CD14-positive monocyte (primary cell): Measurements from ENCODE around the gene RBM17. TPM values are rescaled to one million over a fixed set of nuclear protein-coding genes. Genes with fewer than 3 reads are reported as not detected.

Experiments used
- DNase-seq, 3 donors: peaks; one replicate each; pipeline ENCODE4 v3.0.0-alpha.2; 2011 to 2022
- H2AFZ ChIP-seq: 2 replicates; pipeline ENCODE4 v1.6.0; 2012; ENCODE audit warnings: mild to moderate bottlenecking, low read depth, low read length, inconsistent platforms; ENCODE audit not compliant: insufficient read depth, poor library complexity, severe bottlenecking
- H3K27ac ChIP-seq, 2 donors: 1 replicate in 1 of 2; 2 replicates in 1 of 2; pipeline ENCODE4 v1.5.1; 2012 to 2013; ENCODE audit warnings: low read length in 2 of 2, control low read depth in 1 of 2, inconsistent platforms in 1 of 2, low read depth in 1 of 2, mild to moderate bottlenecking in 1 of 2
- H3K27me3 ChIP-seq, 2 donors: one replicate each; pipeline versions ENCODE4 v1.6.0 to v1.6.1; 2011 to 2013; ENCODE audit warnings: low read length in 2 of 2; ENCODE audit not compliant: control insufficient read depth in 2 of 2, insufficient read depth in 2 of 2
- H3K36me3 ChIP-seq, 2 donors: replicated peaks in 1 of 2; 1 replicate in 1 of 2; 2 replicates in 1 of 2; pipeline versions ENCODE4 v1.5.1 to v1.6.1; 2012 to 2013; ENCODE audit warnings: low read length in 2 of 2, control low read depth in 1 of 2, inconsistent platforms in 1 of 2, mild to moderate bottlenecking in 1 of 2; ENCODE audit not compliant: insufficient read depth in 2 of 2, control insufficient read depth in 1 of 2
- H3K4me1 ChIP-seq, 2 donors: 1 replicate in 1 of 2; 2 replicates in 1 of 2; pipeline versions ENCODE4 v1.5.1 to v1.6.1; 2012 to 2013; ENCODE audit warnings: low read length in 2 of 2, control low read depth in 1 of 2, inconsistent platforms in 1 of 2, mild to moderate bottlenecking in 1 of 2, moderate library complexity in 1 of 2; ENCODE audit not compliant: insufficient read depth in 2 of 2, control insufficient read depth in 1 of 2
- H3K4me2 ChIP-seq: replicated peaks from 2 replicates; pipeline ENCODE3; 2012; ENCODE audit warnings: low read length, moderate library complexity, mild to moderate bottlenecking; ENCODE audit not compliant: poor library complexity, severe bottlenecking; ENCODE audit errors: extremely low read depth
- H3K4me3 ChIP-seq, 3 experiments: fragments of 200-600 bp in 1 of 3; sonication (generic) in 1 of 3; replicated peaks in 1 of 3; 1 replicate in 2 of 3; 2 replicates in 1 of 3; pipeline ENCODE4 v1.5.1; 2011 to 2013; ENCODE audit warnings: low read length in 3 of 3, mild to moderate bottlenecking in 3 of 3, control low read depth in 2 of 3, low read depth in 2 of 3, inconsistent platforms in 1 of 3, moderate library complexity in 1 of 3
- H3K79me2 ChIP-seq: 2 replicates; pipeline ENCODE4 v1.6.0; 2012; ENCODE audit warnings: mild to moderate bottlenecking, control low read depth, inconsistent platforms, low read length, moderate library complexity; ENCODE audit not compliant: insufficient read depth
- H3K9ac ChIP-seq: 2 replicates; pipeline ENCODE4 v1.6.0; 2017; ENCODE audit warnings: low read length, mild to moderate bottlenecking; ENCODE audit not compliant: insufficient read depth, poor library complexity, severe bottlenecking
- H3K9me3 ChIP-seq, 2 donors: replicated peaks in 1 of 2; 1 replicate in 1 of 2; 2 replicates in 1 of 2; pipeline versions ENCODE4 v1.5.1 to v1.6.1; 2012 to 2013; ENCODE audit warnings: low read length in 2 of 2, control low read depth in 1 of 2; ENCODE audit not compliant: control insufficient read depth in 1 of 2, insufficient read depth in 1 of 2
- H4K20me1 ChIP-seq: 2 replicates; pipeline ENCODE4 v1.6.0; 2012; ENCODE audit warnings: mild to moderate bottlenecking, low read length, control low read depth, moderate library complexity; ENCODE audit not compliant: insufficient read depth
- H3K27ac Mint-ChIP-seq, 7 donors: one replicate each; pipeline ENCODE4 v1.8.0; 2020; ENCODE audit warnings: mild to moderate bottlenecking in 7 of 7, mixed read lengths in 7 of 7, moderate library complexity in 6 of 7, inconsistent platforms in 2 of 7
- H3K27me3 Mint-ChIP-seq, 3 donors: one replicate each; pipeline ENCODE4 v1.8.0; 2021 to 2022; ENCODE audit warnings: low read depth in 3 of 3, mild to moderate bottlenecking in 3 of 3, mixed read lengths in 3 of 3, moderate library complexity in 3 of 3, inconsistent platforms in 1 of 3
- H3K36me3 Mint-ChIP-seq, 2 donors: one replicate each; pipeline ENCODE4 v1.8.0; 2020; ENCODE audit warnings: mixed read lengths in 2 of 2, inconsistent platforms in 1 of 2, mild to moderate bottlenecking in 1 of 2
- H3K4me1 Mint-ChIP-seq: one replicate; pipeline ENCODE4 v1.8.0; 2020; ENCODE audit warnings: mild to moderate bottlenecking, mixed read lengths
- H3K4me3 Mint-ChIP-seq, 2 donors: one replicate each; pipeline ENCODE4 v1.8.0; 2020; ENCODE audit warnings: mild to moderate bottlenecking in 2 of 2, mixed read lengths in 2 of 2, moderate library complexity in 1 of 2
- H3K9me3 Mint-ChIP-seq, 7 donors: one replicate each; pipeline ENCODE4 v1.8.0; 2020 to 2022; ENCODE audit warnings: mixed read lengths in 7 of 7, mild to moderate bottlenecking in 6 of 7, moderate library complexity in 6 of 7, inconsistent platforms in 2 of 7
- WGBS: methylation state at CpG from one replicate; pipeline ENCODE4 v1.1.5; 2013; ENCODE audit warnings: missing lambda C conversion rate; ENCODE audit not compliant: insufficient coverage; 5-methylcytosine and 5-hydroxymethylcytosine counted together
- intact Hi-C, 2 donors: fragments of 100-400 bp; cut with micrococcal nuclease; formaldehyde crosslinking; loops; one replicate each; pipeline versions ENCODE4 v1.15.0 to v1.15.1; 2023
- polyA plus RNA-seq, 3 donors: library from polyadenylated mRNA; depleted of rRNA in 1 of 3; unstranded in 2 of 3; stranded (reverse) in 1 of 3; fragments of 300-500 nt in 2 of 3; fragments of >200 nt in 1 of 3; fragmentation: Illumina TruSeq in 2 of 3; gene quantifications; 1 replicate in 2 of 3; 2 replicates in 1 of 3; pipeline ENCODE4 v1.2.3, GENCODE V29; 2012 to 2021
- TF ChIP-seq, protein P1 (sequence below): fragments of 200-600 bp; IDR thresholded peaks from one replicate; pipeline ENCODE4 v1.8.0; 2022; ENCODE audit warnings: antibody characterized with exemption, mild to moderate bottlenecking

RBM17 gene
- polyA plus RNA-seq, 3 donors, result 37.2 to 51.4 (median 44.5) TPM

- no peak overlapping the region for H2AFZ ChIP-seq
- H3K4me1 Mint-ChIP-seq, result peaks cover 4% of the 10 kb centered on the region
- intact Hi-C loops, result no loop called here
- H4K20me1 ChIP-seq, result peaks cover 94% of the 10 kb centered on the region
- no peaks in the 10 kb centered on the region for H3K9me3 ChIP-seq
- H3K79me2 ChIP-seq, result peaks cover 73% of the 10 kb centered on the region
- no CpG with 5 or more reads among the region's 1 CpG for WGBS
- no peaks in the 10 kb centered on the region for H3K4me1 ChIP-seq
- no peak overlapping the region for H3K4me3 ChIP-seq
- no peak overlapping the region for H3K4me2 ChIP-seq
- no peak overlapping the region for H3K9ac ChIP-seq
- H3K4me3 Mint-ChIP-seq, result no peak overlapping the region
- no peak for DNase-seq
- H3K36me3 ChIP-seq, result peaks cover 62 to 91% of the 10 kb centered on the region in 2 donors
- no peak overlapping the region for H3K27ac ChIP-seq
- H3K27me3 ChIP-seq, result no peaks in the 10 kb centered on the region
- TF ChIP-seq, protein P1, sequence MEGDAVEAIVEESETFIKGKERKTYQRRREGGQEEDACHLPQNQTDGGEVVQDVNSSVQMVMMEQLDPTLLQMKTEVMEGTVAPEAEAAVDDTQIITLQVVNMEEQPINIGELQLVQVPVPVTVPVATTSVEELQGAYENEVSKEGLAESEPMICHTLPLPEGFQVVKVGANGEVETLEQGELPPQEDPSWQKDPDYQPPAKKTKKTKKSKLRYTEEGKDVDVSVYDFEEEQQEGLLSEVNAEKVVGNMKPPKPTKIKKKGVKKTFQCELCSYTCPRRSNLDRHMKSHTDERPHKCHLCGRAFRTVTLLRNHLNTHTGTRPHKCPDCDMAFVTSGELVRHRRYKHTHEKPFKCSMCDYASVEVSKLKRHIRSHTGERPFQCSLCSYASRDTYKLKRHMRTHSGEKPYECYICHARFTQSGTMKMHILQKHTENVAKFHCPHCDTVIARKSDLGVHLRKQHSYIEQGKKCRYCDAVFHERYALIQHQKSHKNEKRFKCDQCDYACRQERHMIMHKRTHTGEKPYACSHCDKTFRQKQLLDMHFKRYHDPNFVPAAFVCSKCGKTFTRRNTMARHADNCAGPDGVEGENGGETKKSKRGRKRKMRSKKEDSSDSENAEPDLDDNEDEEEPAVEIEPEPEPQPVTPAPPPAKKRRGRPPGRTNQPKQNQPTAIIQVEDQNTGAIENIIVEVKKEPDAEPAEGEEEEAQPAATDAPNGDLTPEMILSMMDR, result no peak
- H3K36me3 Mint-ChIP-seq, result peaks cover 69 to 81% of the 10 kb centered on the region in 2 donors
- H3K27me3 Mint-ChIP-seq, result no peaks in the 10 kb centered on the region
- H3K27ac Mint-ChIP-seq, result peak overlapping the region in 3 of 7 donors; percentile 9 to 17 (median 10)
- no peaks in the 10 kb centered on the region for H3K9me3 Mint-ChIP-seq
These were observed 11.5 kb downstream of the RBM17 start for GRCh38 chr10:6100370-6100769.

GRCh38 chr10:6101181-6101580 is 12.3 kb downstream of the RBM17 start:
- no peaks in the 10 kb centered on the region for H3K9me3 ChIP-seq
- intact Hi-C loops, result no loop called here
- Mint-ChIP-seq H3K4me1 (no peaks in the 10 kb centered on the region), H3K36me3 (peaks cover 75 to 86% of the 10 kb centered on the region in 2 donors), H3K27me3 (no peaks in the 10 kb centered on the region), H3K27ac (peak overlapping the region in 1 of 7 donors; percentile 50), H3K4me3 (no peak overlapping the region), H3K9me3 (no peaks in the 10 kb centered on the region)
- no peak overlapping the region for H2AFZ ChIP-seq
- peaks cover 70 to 95% of the 10 kb centered on the region in 2 donors for H3K36me3 ChIP-seq
- H3K4me2 ChIP-seq, result no peak overlapping the region
- 98% methylated on average over 7 of the region's 8 CpGs for WGBS
- H3K27ac ChIP-seq, result no peak overlapping the region
- H3K4me3 ChIP-seq, result no peak overlapping the region
- H3K9ac ChIP-seq, result no peak overlapping the region
- no peaks in the 10 kb centered on the region for H3K27me3 ChIP-seq
- peaks cover 65% of the 10 kb centered on the region for H3K79me2 ChIP-seq
- no peaks in the 10 kb centered on the region for H3K4me1 ChIP-seq
- peaks cover 87% of the 10 kb centered on the region for H4K20me1 ChIP-seq
- no peak for DNase-seq
- TF ChIP-seq, protein P1, result no peak
